ENCODE measurements around the gene SLC35F5. TPM values are rescaled to one million over a fixed set of nuclear protein-coding genes. Genes with fewer than 3 reads are reported as not detected.

SLC35F5 gene
- total and polyA plus RNA-seq, 2 of the 13 experiments (the other 11 are each of a cell fraction or from before 2014, with no cell fraction given): 139 to 174 TPM

GRCh38 chr2:113686537-113686936 lies 69.9 kb downstream of the SLC35F5 start:
- CTCF ChIA-PET (ENCODE audit: low intra/inter-chr PET ratio, low total read pairs): no interaction called here
- no peaks in the 10 kb centered on the region for H3K9me3 ChIP-seq (ENCODE audit: low read length)
- POLR2A ChIA-PET: no interaction called here
- TF ChIP-seq JUN (CRISPR knock-in tag; IDR thresholded peaks at IDR 0.05): no peak
- TF ChIP-seq ZNF543 (CRISPR knock-in tag; IDR thresholded peaks at IDR 0.05): no peak
- no peak for TF ChIP-seq FOSL2 (CRISPR knock-in tag; IDR thresholded peaks at IDR 0.05)
- no peak for TF ChIP-seq GRHL1 (CRISPR knock-in tag; conservative IDR thresholded peaks at IDR 0.05)
- no peak for TF ChIP-seq ZNF512 (CRISPR knock-in tag; IDR thresholded peaks at IDR 0.05)
- TF ChIP-seq ZNF841 (CRISPR knock-in tag; IDR thresholded peaks at IDR 0.05; ENCODE audit: borderline replicate concordance): no peak
- no peak for TF ChIP-seq SALL1 (CRISPR knock-in tag; IDR thresholded peaks at IDR 0.05)
- no peak for TF ChIP-seq TFE3 (CRISPR knock-in tag; IDR thresholded peaks at IDR 0.05)
- no peak for TF ChIP-seq ASH2L (IDR thresholded peaks at IDR 0.05; ENCODE audit: insufficient read length, low read depth, low read length)
- TF ChIP-seq KDM6A (CRISPR knock-in tag; IDR thresholded peaks at IDR 0.05; ENCODE audit: low read depth): no peak
- TF ChIP-seq ZNF784 (CRISPR knock-in tag; IDR thresholded peaks at IDR 0.05; ENCODE audit: borderline replicate concordance): no peak
- TF ChIP-seq ZNF564 (CRISPR knock-in tag; IDR thresholded peaks at IDR 0.05): no peak
- no peak for TF ChIP-seq ZNF337 (CRISPR knock-in tag; IDR thresholded peaks at IDR 0.05; ENCODE audit: borderline replicate concordance, low read depth)
- TF ChIP-seq ZNF574 (CRISPR knock-in tag; IDR thresholded peaks at IDR 0.05): no peak

More at GRCh38 chr2:113686537-113686936, 69.9 kb downstream of the SLC35F5 start:
- in situ Hi-C loops (cut with HindIII; ENCODE audit: extremely low pct_ligation_motif_present, low pct_unique_long_range_greater_than_20kb): no loop called here
- Histone ChIP-seq H4K20me1 (ENCODE audit: insufficient read depth, low read length) (no peaks in the 10 kb centered on the region), H3K9ac (ENCODE audit: insufficient read depth, low read depth, low read length) (no peak overlapping the region), H3K79me2 (ENCODE audit: insufficient read depth, low read length) (no peaks in the 10 kb centered on the region), H2AFZ (ENCODE audit: low read length) (no peak overlapping the region), H3K27me3 (ENCODE audit: control insufficient read depth in 1 of 2, insufficient read depth in 2 of 2, low read length in 2 of 2) (no peaks in the 10 kb centered on the region), H3K4me3 (replicated peaks in 1 of 3; ENCODE audit: insufficient read depth in 1 of 3, low read depth in 2 of 3, low read length in 3 of 3) (no peak overlapping the region), H3K4me1 (ENCODE audit: insufficient read depth, low read length) (no peaks in the 10 kb centered on the region), H3K4me2 (ENCODE audit: low read depth, low read length) (no peak overlapping the region), H3K27ac (ENCODE audit: extremely low read length, insufficient read depth, low read length) (no peak overlapping the region), H3K36me3 (replicated peaks in 1 of 2; ENCODE audit: control insufficient read depth in 1 of 2, insufficient read depth in 2 of 2, low read length in 2 of 2) (no peaks in the 10 kb centered on the region)
- ATAC-seq: no peak
- no TSS peak for BruUV-seq (replicated peaks)
- 21% methylated on average over 2 of the region's 2 CpGs for WGBS (ENCODE audit: low lambda C conversion rate)
- intact Hi-C loops (cut with micrococcal nuclease; ENCODE audit: unreplicated experiment): no loop called here
- no peak for DNase-seq (ENCODE audit: low spot score)
- FAIRE-seq: no peak
